HCT116 (cell line): Measurements from ENCODE around the gene YIPF1. TPM values are rescaled to one million over a fixed set of nuclear protein-coding genes. Genes with fewer than 3 reads are reported as not detected.

Experiments
- ATAC-seq: fragments of 200-7000 bp; cut with Tn5 transposase; 2 replicates; pipeline ENCODE4 v1.9.1; 2020; ENCODE audit warnings: mild to moderate bottlenecking, moderate library complexity
- BruUV-seq: library from RNA; stranded (reverse); fragments of 400-500 nt; replicated peaks from 2 replicates; lab custom pipeline; 2021; lab: Mats Ljungman, UMichigan
- CTCF ChIA-PET: fragments of 300-600 bp; sonication (Branson Sonifier 250); formaldehyde crosslinking; loops from one replicate; lab custom pipeline; 2021; ENCODE audit warnings: antibody characterized with exemption; lab: Charles Lee
- POLR2A ChIA-PET: fragments of 300-600, 350-600 bp; sonication (Branson Sonifier 250); formaldehyde crosslinking; loops from one replicate; lab custom pipeline; 2021; ENCODE audit warnings: antibody characterized with exemption; lab: Charles Lee
- RAD21 ChIA-PET, 2 experiments: fragments of 300-600 bp; sonication (Branson Sonifier 250); formaldehyde crosslinking; loops; one replicate each; lab custom pipeline; 2023; ENCODE audit warnings: low total read pairs in 2 of 2; ENCODE audit not compliant: uncharacterized antibody in 2 of 2, unreplicated experiment in 2 of 2, low non-redundant PET in 1 of 2; lab: Charles Lee
- DNase-seq: peaks from one replicate; pipeline ENCODE4 v3.0.0-alpha.2; 2010; ENCODE audit warnings: low read depth, low spot score
- H2AFZ ChIP-seq: fragments of 200-600 bp; shearing (Covaris generic), sonication (generic); 2 replicates; pipeline ENCODE4 v1.6.1; 2017; ENCODE audit warnings: low read depth, mixed run types, mixed read lengths, antibody characterized with exemption, low read length; ENCODE audit not compliant: poor library complexity, severe bottlenecking
- H3K27ac ChIP-seq: 2 replicates; pipeline ENCODE4 v1.5.1; 2012; ENCODE audit warnings: low read depth, low read length
- H3K27me3 ChIP-seq: fragments of 200-600 bp; sonication (generic); 2 replicates; pipeline ENCODE4 v1.6.1; 2016; ENCODE audit warnings: mixed run types, low read length, mixed read lengths; ENCODE audit not compliant: insufficient read depth
- H3K36me3 ChIP-seq, 2 experiments: fragments of 200-500 bp in 1 of 2; fragments of 200-600 bp in 1 of 2; sonication (Bioruptor generic) in 1 of 2; sonication (generic) in 1 of 2; 2 replicates each; pipeline versions ENCODE4 v1.5.1 to v1.6.1; 2014 to 2016; ENCODE audit warnings: low read length in 2 of 2, inconsistent platforms in 1 of 2, mixed read lengths in 1 of 2, mixed run types in 1 of 2; ENCODE audit not compliant: insufficient read depth in 2 of 2, control insufficient read depth in 1 of 2
- H3K4me1 ChIP-seq, 2 experiments: fragments of 200-600 bp in 1 of 2; sonication (generic) in 1 of 2; 2 replicates each; pipeline versions ENCODE4 v1.5.1 to v1.6.1; 2012 to 2017; ENCODE audit warnings: low read length in 2 of 2, inconsistent platforms in 1 of 2, mild to moderate bottlenecking in 1 of 2, mixed read lengths in 1 of 2, mixed run types in 1 of 2, moderate library complexity in 1 of 2; ENCODE audit not compliant: insufficient read depth in 2 of 2, control insufficient read depth in 1 of 2
- H3K4me2 ChIP-seq: fragments of 200-600 bp; sonication (generic); 2 replicates; pipeline ENCODE4 v1.6.1; 2017; ENCODE audit warnings: mixed run types, low read length, mixed read lengths
- H3K4me3 ChIP-seq, 2 experiments: fragments of 200-600 bp in 1 of 2; sonication (generic) in 1 of 2; replicated peaks in 1 of 2; 2 replicates each; pipeline ENCODE4 v1.5.1; 2011 to 2016; ENCODE audit warnings: low read length in 2 of 2, control low read depth in 1 of 2, low read depth in 1 of 2, mild to moderate bottlenecking in 1 of 2, mixed read lengths in 1 of 2, mixed run types in 1 of 2
- H3K79me2 ChIP-seq: fragments of 200-600 bp; sonication (generic); 2 replicates; pipeline ENCODE4 v1.6.1; 2017; ENCODE audit warnings: mild to moderate bottlenecking, mixed run types, low read length, moderate library complexity, mixed read lengths; ENCODE audit not compliant: insufficient read depth
- H3K9ac ChIP-seq: fragments of 200-600 bp; sonication (generic); 2 replicates; pipeline ENCODE4 v1.6.1; 2016; ENCODE audit warnings: low read length, mixed read lengths
- H3K9me2 ChIP-seq: fragments of 200-600 bp; sonication (generic), shearing (Covaris generic); 2 replicates; pipeline ENCODE4 v1.6.1; 2017; ENCODE audit warnings: mixed run types, mild to moderate bottlenecking, moderate library complexity; ENCODE audit not compliant: insufficient read depth
- H3K9me3 ChIP-seq, 2 experiments: fragments of 200-500 bp in 1 of 2; fragments of 200-600 bp in 1 of 2; sonication (Bioruptor generic) in 1 of 2; sonication (generic) in 1 of 2; 2 replicates each; pipeline ENCODE4 v1.6.1; 2014 to 2017; ENCODE audit warnings: low read length in 2 of 2, mixed read lengths in 2 of 2, inconsistent platforms in 1 of 2, low read depth in 1 of 2, mild to moderate bottlenecking in 1 of 2, mixed run types in 1 of 2, moderate library complexity in 1 of 2; ENCODE audit not compliant: control insufficient read depth in 1 of 2, insufficient read depth in 1 of 2
- H4K20me1 ChIP-seq: fragments of 200-600 bp; sonication (generic), shearing (Covaris generic); 2 replicates; pipeline ENCODE4 v1.6.1; 2017; ENCODE audit warnings: mixed run types, mild to moderate bottlenecking, moderate library complexity; ENCODE audit not compliant: insufficient read depth
- ATF3 ChIP-seq: IDR thresholded peaks from 2 replicates; pipeline ENCODE4 v1.6.1; 2012
- CBX3 ChIP-seq: IDR thresholded peaks from 2 replicates; pipeline ENCODE4 v1.6.1; 2012; ENCODE audit warnings: low read depth
- CEBPB ChIP-seq: IDR thresholded peaks from 2 replicates; pipeline ENCODE4 v1.6.1; 2012; ENCODE audit warnings: low read depth
- ELF1 ChIP-seq: IDR thresholded peaks from 2 replicates; pipeline ENCODE4 v1.6.1; 2012; ENCODE audit warnings: low read depth, borderline replicate concordance
- EZH2phosphoT487 ChIP-seq: fragments of 200-600 bp; IDR thresholded peaks from 2 replicates; pipeline ENCODE4 v1.6.1; 2018; ENCODE audit warnings: antibody characterized with exemption, borderline replicate concordance
- JUND ChIP-seq: IDR thresholded peaks from 2 replicates; pipeline ENCODE4 v1.6.1; 2012
- MAX ChIP-seq: IDR thresholded peaks from 2 replicates; pipeline ENCODE4 v1.6.1; 2012
- POLR2AphosphoS5 ChIP-seq: IDR thresholded peaks from 2 replicates; pipeline ENCODE4 v1.6.1; 2011; ENCODE audit warnings: mild to moderate bottlenecking, low read depth, low read length, moderate library complexity
- RAD21 ChIP-seq: IDR thresholded peaks from 2 replicates; pipeline ENCODE4 v1.6.1; 2012; ENCODE audit warnings: low read depth, mild to moderate bottlenecking
- SIN3A ChIP-seq: IDR thresholded peaks from 2 replicates; pipeline ENCODE4 v1.6.1; 2012; ENCODE audit warnings: low read depth
- SP1 ChIP-seq: IDR thresholded peaks from 2 replicates; pipeline ENCODE4 v1.6.1; 2012; ENCODE audit warnings: low read depth
- SRF ChIP-seq: IDR thresholded peaks from 2 replicates; pipeline ENCODE4 v1.6.1; 2012; ENCODE audit warnings: low read depth
- TCF7L2 ChIP-seq: IDR thresholded peaks from 2 replicates; pipeline ENCODE4 v1.7.0; 2011; ENCODE audit warnings: borderline replicate concordance, inconsistent platforms; ENCODE audit not compliant: insufficient read depth, insufficient read length; ENCODE audit errors: extremely low read depth
- ZBTB33 ChIP-seq: IDR thresholded peaks from 2 replicates; pipeline ENCODE4 v1.6.1; 2011; ENCODE audit warnings: mild to moderate bottlenecking, low read length, moderate library complexity; ENCODE audit not compliant: insufficient replicate concordance; ENCODE audit errors: extremely low read depth
- ZNF274 ChIP-seq: fragments of 200-500 bp; sonication (Bioruptor generic); IDR thresholded peaks from 2 replicates; pipeline ENCODE4 v1.6.1; 2014; ENCODE audit warnings: mild to moderate bottlenecking, low read depth, low read length, inconsistent platforms
- intact Hi-C: fragments of 100-400 bp; cut with micrococcal nuclease; formaldehyde crosslinking; loops from 2 replicates; pipeline ENCODE4 v1.10.0; 2022
- total RNA-seq: library from RNA; stranded (reverse); gene quantifications from one replicate; pipeline ENCODE4 v1.2.1, GENCODE V29; 2021; ENCODE audit not compliant: unreplicated experiment

The YIPF1 gene
- total RNA-seq, 1 experiment from 2014 or later: 16.4 TPM

GRCh38 chr1:53899708-53900107 is 10.1 kb upstream of the YIPF1 start:
- H3K4me1 ChIP-seq: peaks cover 0 to 8% of the 10 kb centered on the region in 2 experiments; a peak in 1 of 4 replicates
- H3K4me3 ChIP-seq: no peak overlapping the region
- no peaks in the 10 kb centered on the region for H3K9me2 ChIP-seq
- H3K79me2 ChIP-seq: no peaks in the 10 kb centered on the region
- H3K4me2 ChIP-seq: no peak overlapping the region
- no peak overlapping the region for H2AFZ ChIP-seq
- no peaks in the 10 kb centered on the region for H3K9me3 ChIP-seq
- H3K27ac ChIP-seq: no peak overlapping the region
- no peaks in the 10 kb centered on the region for H3K36me3 ChIP-seq
- no peaks in the 10 kb centered on the region for H3K27me3 ChIP-seq
- DNase-seq (no peak), ATAC-seq (no peak)
- no peak for TF ChIP-seq ZBTB33
- no peak for TF ChIP-seq ELF1
- no peak for TF ChIP-seq MAX
- no peak for TF ChIP-seq SIN3A
- no peak for TF ChIP-seq CBX3
- no peak for TF ChIP-seq JUND
- TF ChIP-seq POLR2AphosphoS5: no peak
- TF ChIP-seq CEBPB: no peak
- TF ChIP-seq ATF3: no peak
- TF ChIP-seq ZNF274: no peak
- no peak for TF ChIP-seq RAD21
- no peak for TF ChIP-seq EZH2phosphoT487
- TF ChIP-seq SRF: no peak
- no peak for TF ChIP-seq SP1
- no peak for TF ChIP-seq TCF7L2
- CTCF ChIA-PET: no interaction called here
- H3K9ac ChIP-seq: no peak overlapping the region
- intact Hi-C loops: no loop called here
- RAD21 ChIA-PET: no interaction called here
- no peaks in the 10 kb centered on the region for H4K20me1 ChIP-seq
- BruUV-seq: no TSS peak
- POLR2A ChIA-PET: no interaction called here
